GM12878 (cell line): ENCODE measurements around the gene MYL11. TPM values are rescaled to one million over a fixed set of nuclear protein-coding genes. Genes with fewer than 3 reads are reported as not detected.

Experiments
- ATAC-seq: fragments of 200-7000 bp; cut with Tn5 transposase; 3 replicates; pipeline ENCODE4 v1.9.1; 2020; ENCODE audit warnings: mild to moderate bottlenecking, moderate library complexity
- BruUV-seq: library from RNA; stranded (reverse); fragments of 400-500 nt; replicated peaks from 2 replicates; lab custom pipeline; 2021; lab: Mats Ljungman, UMichigan
- CTCF ChIA-PET: fragments of 300-600 bp; sonication (Branson Sonifier 250); formaldehyde crosslinking; extraction: SDS; loops from one replicate; lab custom pipeline; 2021; ENCODE audit warnings: inconsistent platforms; lab: Yijun Ruan, JAX
- POLR2A ChIA-PET: fragments of 350-600 bp; formaldehyde crosslinking; extraction: SDS; loops from one replicate; lab custom pipeline; 2021; ENCODE audit warnings: inconsistent platforms; lab: Charles Lee
- RAD21 ChIA-PET: fragments of 300-600 bp; sonication (Branson Sonifier 250); formaldehyde crosslinking; loops from one replicate; lab custom pipeline; 2023; ENCODE audit warnings: antibody characterized with exemption; ENCODE audit not compliant: unreplicated experiment; lab: Charles Lee
- SMC1A ChIA-PET: fragments of 300-600 bp; sonication (Branson Sonifier 250); formaldehyde crosslinking; loops from one replicate; lab custom pipeline; 2023; ENCODE audit not compliant: unreplicated experiment, uncharacterized antibody; lab: Charles Lee
- DNase-seq: peaks from one replicate; pipeline ENCODE4 v3.0.0-alpha.2; 2011; ENCODE audit warnings: low read depth, low spot score
- FAIRE-seq: peaks from 3 replicates; lab custom pipeline; 2011; peaks lifted over from hg19 to GRCh38; lab: Jason Lieb, UNC
- H2AFZ ChIP-seq: 2 replicates; pipeline ENCODE4 v1.6.0; 2011; ENCODE audit warnings: low read depth, low read length, control low read depth; ENCODE audit not compliant: control insufficient read depth
- H3K27ac ChIP-seq: 2 replicates; pipeline ENCODE4 v1.5.1; 2011; ENCODE audit warnings: control low read depth; ENCODE audit not compliant: control insufficient read depth, insufficient read depth
- H3K27me3 ChIP-seq, 2 experiments: replicated peaks in 1 of 2; 2 replicates each; pipeline versions ENCODE4 v1.6.0 to v1.6.1; 2011; ENCODE audit warnings: low read length in 1 of 2; ENCODE audit not compliant: control insufficient read depth in 2 of 2, insufficient read depth in 2 of 2
- H3K36me3 ChIP-seq, 2 experiments: 2 replicates each; pipeline ENCODE4 v1.5.1; 2011; ENCODE audit warnings: low read length in 1 of 2; ENCODE audit not compliant: control insufficient read depth in 2 of 2, insufficient read depth in 2 of 2
- H3K4me1 ChIP-seq: 2 replicates; pipeline ENCODE4 v1.6.1; 2011; ENCODE audit warnings: mild to moderate bottlenecking, low read length, moderate library complexity, mixed read lengths; ENCODE audit not compliant: control insufficient read depth, insufficient read depth
- H3K4me2 ChIP-seq: 2 replicates; pipeline ENCODE4 v1.6.0; 2011; ENCODE audit warnings: control low read depth; ENCODE audit not compliant: control insufficient read depth, insufficient read depth
- H3K4me3 ChIP-seq: fragments of 200-600 bp; sonication (generic); 2 replicates; pipeline ENCODE4 v1.5.1; 2016
- H3K79me2 ChIP-seq: 2 replicates; pipeline ENCODE4 v1.6.0; 2011; ENCODE audit warnings: low read length; ENCODE audit not compliant: control insufficient read depth, insufficient read depth
- H3K9ac ChIP-seq: 2 replicates; pipeline ENCODE4 v1.8.0; 2011; ENCODE audit warnings: low read length, control low read depth, mixed read lengths; ENCODE audit not compliant: control insufficient read depth, insufficient read depth
- H3K9me3 ChIP-seq: replicated peaks from 3 replicates; pipeline ENCODE4 v1.5.1; 2011; ENCODE audit warnings: mild to moderate bottlenecking, low read length; ENCODE audit not compliant: control insufficient read depth, insufficient read depth
- H4K20me1 ChIP-seq: 2 replicates; pipeline ENCODE4 v1.6.0; 2011; ENCODE audit not compliant: control insufficient read depth, insufficient read depth
- HCFC1 ChIP-seq: fragments of 150-350 bp; IDR thresholded peaks from 2 replicates; pipeline ENCODE4 v1.6.1; 2014; ENCODE audit warnings: low read length
- MEF2B ChIP-seq: fragments of 450-650 bp; IDR thresholded peaks from 2 replicates; pipeline ENCODE4 v1.6.1; 2018; ENCODE audit warnings: mild to moderate bottlenecking, moderate library complexity; ENCODE audit not compliant: partially characterized antibody, poor library complexity, severe bottlenecking
- NFXL1 ChIP-seq: fragments of 450-650 bp; IDR thresholded peaks from 2 replicates; pipeline ENCODE4 v1.6.1; 2017; ENCODE audit warnings: antibody characterized with exemption, mild to moderate bottlenecking, borderline replicate concordance
- NR2C2 ChIP-seq: IDR thresholded peaks from 2 replicates; pipeline ENCODE4 v1.6.1; 2011; ENCODE audit warnings: borderline replicate concordance, low read depth; ENCODE audit not compliant: control insufficient read depth, insufficient read length
- RAD51 ChIP-seq: fragments of 450-650 bp; IDR thresholded peaks from 2 replicates; pipeline ENCODE4 v1.6.1; 2016; ENCODE audit warnings: moderate library complexity, mild to moderate bottlenecking, inconsistent platforms
- WGBS: methylation state at CpG from one replicate; pipeline ENCODE4 v1.1.6; 2016; ENCODE audit warnings: low lambda C conversion rate; ENCODE audit not compliant: insufficient replicate concordance, insufficient coverage; ENCODE audit errors: missing lambda C conversion rate; 5-methylcytosine and 5-hydroxymethylcytosine counted together
- in situ Hi-C: fragments of 300-500 bp; cut with MboI; formaldehyde crosslinking; loops from 9 replicates; pipeline ENCODE4 v1.14.3; 2018; ENCODE audit warnings: mixed read lengths
- intact Hi-C: fragments of 100-400 bp; cut with micrococcal nuclease; formaldehyde crosslinking; loops from one replicate; pipeline ENCODE4 v1.14.2; 2022; ENCODE audit not compliant: unreplicated experiment
- polyA plus RNA-seq, 11 experiments: library from polyadenylated mRNA; depleted of rRNA in 4 of 11; unstranded in 6 of 11; stranded (reverse) in 5 of 11; fragments of >200 nt; fragmentation: Nextera tagmentation in 4 of 11; fragmentation: Illumina TruSeq in 1 of 11; extraction: Ambion mirVana in 4 of 11; extraction: Trizol in 1 of 11; gene quantifications; 1 replicate in 1 of 11; 2 replicates in 10 of 11; pipeline versions ENCODE4 v1.2.1 to v1.2.3, GENCODE V29; 2011 to 2016; ENCODE audit warnings: inconsistent platforms in 2 of 11, missing spikeins in 2 of 11, low read depth in 1 of 11
- total RNA-seq, 4 experiments: library from RNA; depleted of rRNA in 3 of 4; stranded (reverse); fragments of >200 nt in 3 of 4; fragmentation: Illumina TruSeq in 1 of 4; extraction: Trizol in 1 of 4; gene quantifications; 2 replicates each; pipeline versions ENCODE4 v1.2.1 to v1.2.3, GENCODE V29; 2013 to 2021

MYL11 gene
- total and polyA plus RNA-seq, 10 of the 15 experiments (the other 5 are each of a cell fraction or from before 2014, with no cell fraction given): 0.19 to 1.2 (median 0.61) TPM; not detected in 5

GRCh38 chr16:30367349-30368009, 7.1 kb upstream of the MYL11 start (continued):
- TF ChIP-seq NR2C2: no peak

GRCh38 chr16:30368122-30368791, 6.3 kb upstream of the MYL11 start:
- Histone ChIP-seq H3K27ac (peak overlapping the region; percentile 64), H3K9me3 (no peaks in the 10 kb centered on the region), H4K20me1 (peaks cover 17% of the 10 kb centered on the region), H3K9ac (peak overlapping the region; percentile 86), H3K79me2 (peaks cover 35% of the 10 kb centered on the region), H3K4me3 (peak overlapping the region; percentile 97), H3K36me3 (peaks cover 3 to 6% of the 10 kb centered on the region in 2 experiments; a peak in 3 of 4 replicates), H3K27me3 (no peaks in the 10 kb centered on the region), H3K4me2 (peak overlapping the region; percentile 98), H3K4me1 (peaks cover 16% of the 10 kb centered on the region), H2AFZ (no peak overlapping the region)
- intact Hi-C loops: no loop called here
- in situ Hi-C loops: no loop called here
- ChIA-PET RAD21 (interaction anchor here (0.6 to 3.8 kb wide), 5 partner anchors 13 to 261 kb away, joined by 3 to 33 read pairs (median 4); partner anchors contain the start of genes CD2BP2, SEPTIN1 and ZNF771), POLR2A (interaction anchor here (0.9 to 2.1 kb wide), 5 partner anchors 10 to 168 kb away, joined by 3 to 8 read pairs (median 4); no protein-coding TSS in a partner anchor), CTCF (interaction anchor here (0.6 to 9.0 kb wide), 6 partner anchors 12 to 254 kb away, joined by 3 to 70 read pairs (median 4); partner anchors contain the start of genes DCTPP1, SEPTIN1 and ZNF771), SMC1A (interaction anchor here (1.1 to 3.5 kb wide), 3 partner anchors 11 to 40 kb away, joined by 4 to 15 read pairs (median 4); partner anchors contain the start of gene ZNF771)
- ATAC-seq: no peak
- BruUV-seq: no TSS peak
- 10% methylated on average over 8 of the region's 8 CpGs for WGBS
- FAIRE-seq: no peak
- DNase-seq: no peak
- TF ChIP-seq MEF2B (no peak), NFXL1 (no peak), RAD51 (no peak), HCFC1 (no peak)
